Measurements from ENCODE around the gene ASAP2.

The ASAP2 gene

GRCh38 chr2:9403924-9404323 is 197.3 kb downstream of the ASAP2 start:
- no peak for DNase-seq (ENCODE audit: low read depth in 3 of 3)

GRCh38 chr2:9404451-9404850 is 197.8 kb downstream of the ASAP2 start:
- no peak for DNase-seq (ENCODE audit: low read depth in 3 of 3)

- DNase-seq (ENCODE audit: low read depth in 3 of 3), result no peak
These were observed 199.0 kb downstream of the ASAP2 start for GRCh38 chr2:9405636-9406035.

GRCh38 chr2:9406529-9407362 is 200.1 kb downstream of the ASAP2 start:
- DNase-seq (ENCODE audit: low read depth in 3 of 3), result no peak

- no peak for DNase-seq (ENCODE audit: low read depth in 3 of 3)
These were observed 200.8 kb downstream of the ASAP2 start for GRCh38 chr2:9407363-9407811.

GRCh38 chr2:9408641-9409151 is 202.1 kb downstream of the ASAP2 start:
- no peak for DNase-seq (ENCODE audit: low read depth in 3 of 3)

GRCh38 chr2:9410108-9410507 is 203.5 kb downstream of the ASAP2 start:
- DNase-seq (ENCODE audit: low read depth in 3 of 3), result no peak

GRCh38 chr2:9412781-9413180 is 206.2 kb downstream of the ASAP2 start:
- DNase-seq (ENCODE audit: low read depth in 3 of 3), result no peak

- DNase-seq (ENCODE audit: low read depth in 3 of 3), result no peak
These were observed 209.0 kb downstream of the ASAP2 start for GRCh38 chr2:9415516-9416169.

- DNase-seq (ENCODE audit: low read depth in 3 of 3), result no peak
These were observed 209.8 kb downstream of the ASAP2 start for GRCh38 chr2:9416267-9416961.

- DNase-seq (ENCODE audit: low read depth in 3 of 3), result no peak
These were observed 210.3 kb downstream of the ASAP2 start for GRCh38 chr2:9416962-9417316.

GRCh38 chr2:9417725-9418124 is 211.1 kb downstream of the ASAP2 start:
- no peak for DNase-seq (ENCODE audit: low read depth in 3 of 3)

GRCh38 chr2:9418746-9419145 is 212.1 kb downstream of the ASAP2 start:
- no peak for DNase-seq (ENCODE audit: low read depth in 3 of 3)

- DNase-seq (ENCODE audit: low read depth in 3 of 3), result no peak
These were observed 212.9 kb downstream of the ASAP2 start for GRCh38 chr2:9419541-9419940.

GRCh38 chr2:9420495-9420894 is 213.9 kb downstream of the ASAP2 start:
- no peak for DNase-seq (ENCODE audit: low read depth in 3 of 3)

GRCh38 chr2:9422321-9423099 is 215.9 kb downstream of the ASAP2 start:
- peak in 2 of 3 experiments; percentile 25 to 52 for DNase-seq (ENCODE audit: low read depth in 3 of 3)

- peak; percentile 94 to 97 (median 94) for DNase-seq (ENCODE audit: low read depth in 3 of 3)
These were observed 216.7 kb downstream of the ASAP2 start, which contains the start of the genes CPSF3 and ITGB1BP1 for GRCh38 chr2:9423100-9423921. CPSF3 (plus strand) TSS chr2:9423654; CDS start chr2:9423774, 120 bp downstream. ITGB1BP1 (minus strand) TSS chr2:9423528; CDS start chr2:9418697, 4,831 bp downstream.

- peak in 1 of 3 experiments; percentile 8 for DNase-seq (ENCODE audit: low read depth in 3 of 3)
These were observed 217.3 kb downstream of the ASAP2 start for GRCh38 chr2:9423922-9424272.

- no peak for DNase-seq (ENCODE audit: low read depth in 3 of 3)
These were observed 218.0 kb downstream of the ASAP2 start for GRCh38 chr2:9424447-9425164.
